Prostate gland (tissue), 2 donors: Measurements from ENCODE around the gene OR10A5.

Experiments
- POLR2A ChIP-seq: fragments of 450-650 bp; IDR thresholded peaks from one replicate; pipeline ENCODE4 v1.6.1; 2016; ENCODE audit warnings: antibody characterized with exemption, mild to moderate bottlenecking
- POLR2AphosphoS5 ChIP-seq: sonication (generic); formaldehyde crosslinking; IDR thresholded peaks from one replicate; pipeline ENCODE4 v1.6.1; 2017; ENCODE audit warnings: antibody characterized with exemption
- TF ChIP-seq, protein P1 (sequence below), 4 experiments: fragments of 200-600 bp in 2 of 4; fragments of 450-650 bp in 2 of 4; sonication (generic) in 2 of 4; IDR thresholded peaks; 1 replicate in 3 of 4; 2 replicates in 1 of 4; pipeline ENCODE4 v1.5.1; 2016 to 2019; ENCODE audit warnings: antibody characterized with exemption in 4 of 4, mild to moderate bottlenecking in 2 of 4, moderate library complexity in 2 of 4

GRCh38 chr11:6833356-6833755 lies 12.1 kb upstream of the OR10A5 start:
- TF ChIP-seq, protein P1, sequence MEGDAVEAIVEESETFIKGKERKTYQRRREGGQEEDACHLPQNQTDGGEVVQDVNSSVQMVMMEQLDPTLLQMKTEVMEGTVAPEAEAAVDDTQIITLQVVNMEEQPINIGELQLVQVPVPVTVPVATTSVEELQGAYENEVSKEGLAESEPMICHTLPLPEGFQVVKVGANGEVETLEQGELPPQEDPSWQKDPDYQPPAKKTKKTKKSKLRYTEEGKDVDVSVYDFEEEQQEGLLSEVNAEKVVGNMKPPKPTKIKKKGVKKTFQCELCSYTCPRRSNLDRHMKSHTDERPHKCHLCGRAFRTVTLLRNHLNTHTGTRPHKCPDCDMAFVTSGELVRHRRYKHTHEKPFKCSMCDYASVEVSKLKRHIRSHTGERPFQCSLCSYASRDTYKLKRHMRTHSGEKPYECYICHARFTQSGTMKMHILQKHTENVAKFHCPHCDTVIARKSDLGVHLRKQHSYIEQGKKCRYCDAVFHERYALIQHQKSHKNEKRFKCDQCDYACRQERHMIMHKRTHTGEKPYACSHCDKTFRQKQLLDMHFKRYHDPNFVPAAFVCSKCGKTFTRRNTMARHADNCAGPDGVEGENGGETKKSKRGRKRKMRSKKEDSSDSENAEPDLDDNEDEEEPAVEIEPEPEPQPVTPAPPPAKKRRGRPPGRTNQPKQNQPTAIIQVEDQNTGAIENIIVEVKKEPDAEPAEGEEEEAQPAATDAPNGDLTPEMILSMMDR (IDR thresholded peaks at IDR 0.05), result no peak
- no peak for TF ChIP-seq POLR2A
- TF ChIP-seq POLR2AphosphoS5, result no peak
